ENCODE data around the gene RPN1. TPM values are rescaled to one million over a fixed set of nuclear protein-coding genes. Genes with fewer than 3 reads are reported as not detected.
A peak's percentile ranks its signal among the peaks of the same experiment; 100 is the strongest.

The RPN1 gene
- total and polyA plus RNA-seq, 2 of the 13 experiments (the other 11 are each of a cell fraction or from before 2014, with no cell fraction given): 290 to 342 TPM

- no peak; the same call in 1 of the 2 replicates for TF ChIP-seq NR2F2 (IDR thresholded peaks at IDR 0.05; ENCODE audit: borderline replicate concordance, low read depth)
- peak; percentile 68 for TF ChIP-seq RBM39 (IDR thresholded peaks at IDR 0.05; ENCODE audit: low read depth, low read length, poor library complexity, severe bottlenecking)
- TF ChIP-seq ERF (CRISPR knock-in tag; IDR thresholded peaks at IDR 0.05): peak; percentile 69
- TF ChIP-seq, protein P1, sequence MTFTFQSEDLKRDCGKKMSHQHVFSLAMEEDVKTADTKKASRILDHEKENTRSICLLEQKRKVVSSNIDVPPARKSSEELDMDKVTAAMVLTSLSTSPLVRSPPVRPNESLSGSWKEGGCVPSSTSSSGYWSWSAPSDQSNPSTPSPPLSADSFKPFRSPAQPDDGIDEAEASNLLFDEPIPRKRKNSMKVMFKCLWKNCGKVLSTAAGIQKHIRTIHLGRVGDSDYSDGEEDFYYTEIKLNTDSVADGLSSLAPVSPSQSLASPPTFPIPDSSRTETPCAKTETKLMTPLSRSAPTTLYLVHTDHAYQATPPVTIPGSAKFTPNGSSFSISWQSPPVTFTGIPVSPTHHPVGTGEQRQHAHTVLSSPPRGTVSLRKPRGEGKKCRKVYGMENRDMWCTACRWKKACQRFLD (CRISPR knock-in tag; IDR thresholded peaks at IDR 0.05; ENCODE audit: borderline replicate concordance): 0 out of 2 replicates have a peak, but pooled peaks have one; percentile 52
- peak; percentile 77 for TF ChIP-seq HOXA3 (CRISPR knock-in tag; IDR thresholded peaks at IDR 0.05)
- peak; percentile 76 for TF ChIP-seq RBFOX2 (IDR thresholded peaks at IDR 0.05; ENCODE audit: low read depth, low read length)
- TF ChIP-seq ZNF317 (CRISPR knock-in tag; IDR thresholded peaks at IDR 0.05): peak; percentile 47; the same call in 1 of the 2 replicates
- 0 out of 2 replicates have a peak, but pooled peaks have one; percentile 57 for TF ChIP-seq CERS6 (CRISPR knock-in tag; IDR thresholded peaks at IDR 0.05)
- TF ChIP-seq MLLT10 (CRISPR knock-in tag; IDR thresholded peaks at IDR 0.05): no peak
- TF ChIP-seq ZNF740 (CRISPR knock-in tag; IDR thresholded peaks at IDR 0.05): no peak
- no peak for TF ChIP-seq MBD4 (IDR thresholded peaks at IDR 0.05; ENCODE audit: borderline replicate concordance, low read length)
- no peak for TF ChIP-seq ZNF703 (CRISPR knock-in tag; IDR thresholded peaks at IDR 0.05; ENCODE audit: borderline replicate concordance)
- TF ChIP-seq REPIN1 (CRISPR knock-in tag; IDR thresholded peaks at IDR 0.05; ENCODE audit: borderline replicate concordance, low read depth): peak; percentile 65; the same call in 1 of the 2 replicates
- peak; percentile 49 for TF ChIP-seq PTBP1 (IDR thresholded peaks at IDR 0.05; ENCODE audit: low read depth, low read length, poor library complexity, severe bottlenecking)
- no peak for TF ChIP-seq ONECUT2 (CRISPR knock-in tag; IDR thresholded peaks at IDR 0.05)
- no peak for TF ChIP-seq SMAD9 (CRISPR knock-in tag; IDR thresholded peaks at IDR 0.05)
- no peak for TF ChIP-seq ZNF282 (IDR thresholded peaks at IDR 0.05; ENCODE audit: partially characterized antibody)
- TF ChIP-seq, protein P2, sequence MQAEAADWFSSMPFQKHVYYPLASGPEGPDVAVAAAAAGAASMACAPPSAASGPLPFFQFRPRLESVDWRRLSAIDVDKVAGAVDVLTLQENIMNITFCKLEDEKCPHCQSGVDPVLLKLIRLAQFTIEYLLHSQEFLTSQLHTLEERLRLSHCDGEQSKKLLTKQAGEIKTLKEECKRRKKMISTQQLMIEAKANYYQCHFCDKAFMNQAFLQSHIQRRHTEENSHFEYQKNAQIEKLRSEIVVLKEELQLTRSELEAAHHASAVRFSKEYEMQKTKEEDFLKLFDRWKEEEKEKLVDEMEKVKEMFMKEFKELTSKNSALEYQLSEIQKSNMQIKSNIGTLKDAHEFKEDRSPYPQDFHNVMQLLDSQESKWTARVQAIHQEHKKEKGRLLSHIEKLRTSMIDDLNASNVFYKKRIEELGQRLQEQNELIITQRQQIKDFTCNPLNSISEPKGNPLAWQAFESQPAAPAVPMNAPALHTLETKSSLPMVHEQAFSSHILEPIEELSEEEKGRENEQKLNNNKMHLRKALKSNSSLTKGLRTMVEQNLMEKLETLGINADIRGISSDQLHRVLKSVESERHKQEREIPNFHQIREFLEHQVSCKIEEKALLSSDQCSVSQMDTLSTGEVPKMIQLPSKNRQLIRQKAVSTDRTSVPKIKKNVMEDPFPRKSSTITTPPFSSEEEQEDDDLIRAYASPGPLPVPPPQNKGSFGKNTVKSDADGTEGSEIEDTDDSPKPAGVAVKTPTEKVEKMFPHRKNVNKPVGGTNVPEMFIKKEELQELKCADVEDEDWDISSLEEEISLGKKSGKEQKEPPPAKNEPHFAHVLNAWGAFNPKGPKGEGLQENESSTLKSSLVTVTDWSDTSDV (CRISPR knock-in tag; IDR thresholded peaks at IDR 0.05): no peak
- no peak for TF ChIP-seq ZNF530 (CRISPR knock-in tag; IDR thresholded peaks at IDR 0.05; ENCODE audit: low read depth)
- TF ChIP-seq, protein P3, sequence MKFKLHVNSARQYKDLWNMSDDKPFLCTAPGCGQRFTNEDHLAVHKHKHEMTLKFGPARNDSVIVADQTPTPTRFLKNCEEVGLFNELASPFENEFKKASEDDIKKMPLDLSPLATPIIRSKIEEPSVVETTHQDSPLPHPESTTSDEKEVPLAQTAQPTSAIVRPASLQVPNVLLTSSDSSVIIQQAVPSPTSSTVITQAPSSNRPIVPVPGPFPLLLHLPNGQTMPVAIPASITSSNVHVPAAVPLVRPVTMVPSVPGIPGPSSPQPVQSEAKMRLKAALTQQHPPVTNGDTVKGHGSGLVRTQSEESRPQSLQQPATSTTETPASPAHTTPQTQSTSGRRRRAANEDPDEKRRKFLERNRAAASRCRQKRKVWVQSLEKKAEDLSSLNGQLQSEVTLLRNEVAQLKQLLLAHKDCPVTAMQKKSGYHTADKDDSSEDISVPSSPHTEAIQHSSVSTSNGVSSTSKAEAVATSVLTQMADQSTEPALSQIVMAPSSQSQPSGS (CRISPR knock-in tag; IDR thresholded peaks at IDR 0.05): 0 out of 2 replicates have a peak, but pooled peaks have one; percentile 45
- TF ChIP-seq PAWR (CRISPR knock-in tag; IDR thresholded peaks at IDR 0.05; ENCODE audit: borderline replicate concordance): no peak
- TF ChIP-seq ZFP1 (CRISPR knock-in tag; IDR thresholded peaks at IDR 0.05): peak; percentile 59; the same call in 1 of the 2 replicates
- peak; percentile 70 for TF ChIP-seq POLR2G (IDR thresholded peaks at IDR 0.05; ENCODE audit: low read depth, low read length)
Measured at GRCh38 chr3:128617557-128618397, 32.8 kb downstream of the RPN1 start (continued).

Measured in HepG2 (cell line).